H1 (cell line): ENCODE results near the gene LLGL2. TPM values are rescaled to one million over a fixed set of nuclear protein-coding genes. Genes with fewer than 3 reads are reported as not detected.

Source experiments
- CTCF ChIA-PET: fragments of 300-600 bp; sonication (Branson Sonifier 250); formaldehyde crosslinking; loops from one replicate; lab custom pipeline; 2021; ENCODE audit not compliant: partially characterized antibody; lab: Charles Lee
- POLR2A ChIA-PET: fragments of 300-600 bp; sonication (Branson Sonifier 250); formaldehyde crosslinking; loops from one replicate; lab custom pipeline; 2021; ENCODE audit warnings: inconsistent platforms; ENCODE audit not compliant: partially characterized antibody; lab: Charles Lee
- DNase-seq, 2 experiments: peaks; one replicate each; pipeline versions ENCODE4 v3.0.0 to v3.0.0-alpha.2; 2010 to 2022; ENCODE audit warnings: low spot score in 2 of 2, low read depth in 1 of 2, mixed read lengths in 1 of 2
- FAIRE-seq: peaks from 2 replicates; lab custom pipeline; 2011; peaks lifted over from hg19 to GRCh38; lab: Jason Lieb, UNC
- H2AFZ ChIP-seq: 2 replicates; pipeline ENCODE4 v1.8.1; 2012; ENCODE audit warnings: low read length, inconsistent platforms
- H2AK5ac ChIP-seq: 2 replicates; pipeline ENCODE4 v1.6.1; 2013; ENCODE audit warnings: low read depth, low read length
- H2BK120ac ChIP-seq: replicated peaks from 2 replicates; pipeline ENCODE3; 2013; ENCODE audit warnings: low read depth, low read length, inconsistent platforms
- H2BK12ac ChIP-seq: 2 replicates; pipeline ENCODE4 v1.6.1; 2013; ENCODE audit warnings: low read depth, low read length
- H2BK15ac ChIP-seq: 2 replicates; pipeline ENCODE4 v1.6.1; 2013; ENCODE audit warnings: low read length
- H2BK20ac ChIP-seq: 2 replicates; pipeline ENCODE4 v1.6.1; 2013; ENCODE audit warnings: low read length
- H2BK5ac ChIP-seq: 2 replicates; pipeline ENCODE4 v1.6.1; 2013; ENCODE audit warnings: low read depth, low read length
- H3K14ac ChIP-seq: 2 replicates; pipeline ENCODE4 v1.6.1; 2013; ENCODE audit warnings: inconsistent platforms; ENCODE audit not compliant: insufficient read length
- H3K18ac ChIP-seq: 2 replicates; pipeline ENCODE4 v1.6.1; 2013; ENCODE audit warnings: low read length; ENCODE audit errors: extremely low read depth
- H3K23ac ChIP-seq: 2 replicates; pipeline ENCODE4 v1.6.1; 2013; ENCODE audit warnings: inconsistent platforms; ENCODE audit not compliant: insufficient read length
- H3K23me2 ChIP-seq: 2 replicates; pipeline ENCODE4 v1.6.1; 2013; ENCODE audit warnings: low read depth, low read length
- H3K27ac ChIP-seq: 2 replicates; pipeline ENCODE4 v1.6.1; 2011; ENCODE audit warnings: low read depth, low read length, inconsistent platforms
- H3K27me3 ChIP-seq, 4 experiments: replicated peaks in 1 of 4; 1 replicate in 1 of 4; 2 replicates in 3 of 4; pipeline versions ENCODE4 v1.6.1 to v1.8.1; 2011 to 2013; ENCODE audit warnings: low read length in 3 of 4, mild to moderate bottlenecking in 3 of 4, inconsistent platforms in 2 of 4, mixed read lengths in 2 of 4, moderate library complexity in 1 of 4; ENCODE audit not compliant: control insufficient read depth in 3 of 4, insufficient read depth in 3 of 4; ENCODE audit errors: extremely low read depth in 1 of 4
- H3K36me3 ChIP-seq, 4 experiments: 2 replicates each; pipeline versions ENCODE4 v1.6.1 to v1.8.1; 2011 to 2013; ENCODE audit warnings: mild to moderate bottlenecking in 4 of 4, low read length in 3 of 4, moderate library complexity in 2 of 4, control low read depth in 1 of 4, inconsistent platforms in 1 of 4; ENCODE audit not compliant: insufficient read depth in 4 of 4, control insufficient read depth in 2 of 4
- H3K4ac ChIP-seq: replicated peaks from 2 replicates; pipeline ENCODE3; 2013; ENCODE audit warnings: low read length, low read depth, mixed read lengths, inconsistent platforms; ENCODE audit not compliant: insufficient read length
- H3K4me1 ChIP-seq, 4 experiments: replicated peaks in 1 of 4; 1 replicate in 1 of 4; 2 replicates in 3 of 4; pipeline versions ENCODE4 v1.6.1 to v1.8.1; 2011 to 2013; ENCODE audit warnings: low read length in 3 of 4, inconsistent platforms in 2 of 4, mixed read lengths in 1 of 4; ENCODE audit not compliant: insufficient read depth in 4 of 4, control insufficient read depth in 3 of 4
- H3K4me2 ChIP-seq, 2 experiments: 2 replicates each; pipeline versions ENCODE4 v1.6.1 to v1.8.1; 2011 to 2013; ENCODE audit warnings: low read depth in 2 of 2, low read length in 2 of 2, control low read depth in 1 of 2, inconsistent platforms in 1 of 2, mild to moderate bottlenecking in 1 of 2; ENCODE audit not compliant: insufficient read depth in 1 of 2
- H3K4me3 ChIP-seq, 4 experiments: fragments of 200-600, 300-600 bp in 1 of 4; sonication (generic), shearing (Covaris generic), sonication (Bioruptor Twin) in 1 of 4; 2 replicates each; pipeline versions ENCODE4 v1.5.1 to v1.8.1; 2011 to 2016; ENCODE audit warnings: low read length in 4 of 4, low read depth in 3 of 4, control low read depth in 2 of 4, inconsistent platforms in 2 of 4, mild to moderate bottlenecking in 2 of 4, mixed read lengths in 1 of 4, moderate library complexity in 1 of 4; ENCODE audit not compliant: insufficient read depth in 2 of 4; ENCODE audit errors: extremely low read depth in 1 of 4
- H3K56ac ChIP-seq: replicated peaks from 2 replicates; pipeline ENCODE3; 2013; ENCODE audit warnings: low read depth, mild to moderate bottlenecking, mixed read lengths, low read length, inconsistent platforms; ENCODE audit not compliant: insufficient read length
- H3K79me1 ChIP-seq: 2 replicates; pipeline ENCODE4 v1.6.1; 2013; ENCODE audit warnings: low read depth, low read length, control low read depth
- H3K79me2 ChIP-seq, 2 experiments: 2 replicates each; pipeline versions ENCODE4 v1.6.1 to v1.8.1; 2012 to 2013; ENCODE audit warnings: low read length in 2 of 2, mild to moderate bottlenecking in 2 of 2, inconsistent platforms in 1 of 2; ENCODE audit not compliant: insufficient read depth in 2 of 2, control insufficient read depth in 1 of 2
- H3K9ac ChIP-seq, 4 experiments: replicated peaks in 1 of 4; 1 replicate in 1 of 4; 2 replicates in 3 of 4; pipeline versions ENCODE4 v1.6.1 to v1.8.1; 2011 to 2013; ENCODE audit warnings: low read depth in 3 of 4, low read length in 3 of 4, control low read depth in 2 of 4, mild to moderate bottlenecking in 2 of 4, moderate library complexity in 2 of 4, inconsistent platforms in 1 of 4; ENCODE audit errors: extremely low read depth in 1 of 4
- H3K9me3 ChIP-seq, 2 experiments: 2 replicates each; pipeline versions ENCODE4 v1.6.1 to v1.8.1; 2012 to 2013; ENCODE audit warnings: mild to moderate bottlenecking in 2 of 2, moderate library complexity in 2 of 2, control low read depth in 1 of 2, inconsistent platforms in 1 of 2, low read depth in 1 of 2, low read length in 1 of 2, mixed read lengths in 1 of 2; ENCODE audit not compliant: insufficient read depth in 2 of 2
- H4K20me1 ChIP-seq, 2 experiments: replicated peaks in 1 of 2; 2 replicates each; pipeline versions ENCODE3 to v1.8.1; 2011 to 2013; ENCODE audit warnings: inconsistent platforms in 2 of 2, low read length in 2 of 2, mild to moderate bottlenecking in 1 of 2; ENCODE audit not compliant: insufficient read depth in 2 of 2, control insufficient read depth in 1 of 2
- H4K5ac ChIP-seq: 2 replicates; pipeline ENCODE4 v1.6.1; 2013; ENCODE audit warnings: low read length, low read depth, mixed read lengths, inconsistent platforms; ENCODE audit not compliant: insufficient read length
- H4K8ac ChIP-seq: 2 replicates; pipeline ENCODE4 v1.8.0; 2013; ENCODE audit warnings: mild to moderate bottlenecking, moderate library complexity, low read length, inconsistent platforms; ENCODE audit not compliant: insufficient read depth; ENCODE audit errors: extremely low read depth
- H4K91ac ChIP-seq: replicated peaks from 2 replicates; pipeline ENCODE3; 2013; ENCODE audit warnings: low read length, mixed read lengths, inconsistent platforms; ENCODE audit not compliant: insufficient read length
- CTBP2 ChIP-seq: IDR thresholded peaks from 2 replicates; pipeline ENCODE4 v1.7.0; 2011; ENCODE audit warnings: borderline replicate concordance, mild to moderate bottlenecking, moderate library complexity, mixed read lengths, low read length; ENCODE audit not compliant: insufficient read depth, insufficient read length
- EP300 ChIP-seq, 2 experiments: IDR thresholded peaks; 1 replicate in 1 of 2; 2 replicates in 1 of 2; pipeline ENCODE4 v1.6.1; 2011 to 2012; ENCODE audit warnings: low read depth in 2 of 2, low read length in 2 of 2, mild to moderate bottlenecking in 2 of 2, borderline replicate concordance in 1 of 2, inconsistent platforms in 1 of 2, moderate library complexity in 1 of 2
- RNF2 ChIP-seq: fragments of 200-900, 300-1000 bp; sonication (generic); IDR thresholded peaks from 2 replicates; pipeline ENCODE4 v1.7.1; 2016; ENCODE audit warnings: borderline replicate concordance, low read depth, mild to moderate bottlenecking, antibody characterized with exemption, low read length; ENCODE audit not compliant: poor library complexity, severe bottlenecking; ENCODE audit errors: missing control alignments
- SRF ChIP-seq: IDR thresholded peaks from 2 replicates; pipeline ENCODE4 v1.6.1; 2011; ENCODE audit warnings: mild to moderate bottlenecking, low read depth, low read length, moderate library complexity
- WGBS, 2 experiments: shearing (Covaris generic) in 1 of 2; methylation state at CpG; one replicate each; pipeline versions ENCODE4 v1.1.6 to v1.1.7; 2013 to 2015; ENCODE audit warnings: low lambda C conversion rate in 2 of 2, mixed read lengths in 2 of 2, inconsistent platforms in 1 of 2, low coverage in 1 of 2, missing lambda C conversion rate in 1 of 2; ENCODE audit not compliant: insufficient replicate concordance in 2 of 2, insufficient coverage in 1 of 2, insufficient read length in 1 of 2; ENCODE audit errors: extremely low coverage in 1 of 2, missing lambda C conversion rate in 1 of 2; 5-methylcytosine and 5-hydroxymethylcytosine counted together
- polyA plus RNA-seq, 7 experiments: library from polyadenylated mRNA; depleted of rRNA in 3 of 7; stranded (reverse) in 5 of 7; unstranded in 2 of 7; fragments of >200 nt in 5 of 7; fragments of 200-250 nt in 2 of 7; gene quantifications; 1 replicate in 5 of 7; 2 replicates in 1 of 7; 4 replicates in 1 of 7; pipeline versions ENCODE4 v1.2.1 to v1.2.3, GENCODE V29; 2011 to 2013; ENCODE audit warnings: missing spikeins in 2 of 7, mixed read lengths in 2 of 7
- total RNA-seq: library from RNA; stranded (reverse); fragmentation: NEBNext Ultra II Directional; extraction: Animal tissue kit (Norgen Biotek cat#: 25700); gene quantifications from 2 replicates; pipeline ENCODE4 v1.2.1, GENCODE V29; 2021

LLGL2 gene
- total and polyA plus RNA-seq, 2 of the 8 experiments (the other 6 are each of a cell fraction or from before 2014, with no cell fraction given) = 64.5 to 77.1 TPM

DNA sequence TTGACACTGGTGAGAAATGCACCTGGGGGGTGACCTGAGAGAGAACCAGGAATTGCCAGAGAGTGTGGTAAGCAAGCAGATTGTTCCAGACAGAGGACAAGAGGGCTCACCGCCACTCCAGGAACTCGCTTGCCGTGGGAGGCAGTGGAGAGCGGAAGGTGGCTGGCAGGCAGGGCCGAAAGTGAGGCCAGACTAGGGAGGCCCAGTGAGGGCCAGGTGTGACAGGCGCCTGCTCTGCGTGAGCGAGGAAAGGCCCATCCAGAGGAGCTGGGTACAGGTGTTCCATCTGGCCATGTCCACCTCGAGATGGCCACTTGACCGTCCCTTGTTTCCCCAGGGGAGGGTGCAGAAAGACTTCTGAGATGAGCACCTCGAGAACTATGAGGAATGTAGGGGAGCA is 50.2 kb downstream of the LLGL2 start:
- no peak overlapping the region for H3K56ac ChIP-seq
- no peak overlapping the region for H2BK5ac ChIP-seq
- peaks cover 0 to 4% (median under 1%) of the 10 kb centered on the region in 4 experiments; a peak in 1 of 8 replicates for H3K36me3 ChIP-seq
- H2BK12ac ChIP-seq = no peak overlapping the region
- H3K9me3 ChIP-seq = no peaks in the 10 kb centered on the region; a peak in 1 of 4 replicates
- no peak overlapping the region for H3K4me2 ChIP-seq
- no peak overlapping the region for H4K5ac ChIP-seq
- H3K27ac ChIP-seq = no peak overlapping the region
- no peak for TF ChIP-seq EP300 (IDR thresholded peaks at IDR 0.05; ENCODE audit: borderline replicate concordance in 1 of 2, low read depth in 2 of 2, low read length in 2 of 2)
- TF ChIP-seq RNF2 = no peak
- TF ChIP-seq CTBP2 = no peak
- TF ChIP-seq SRF = no peak
- H3K4me3 ChIP-seq = no peak overlapping the region
- CTCF ChIA-PET = interaction anchor here (1.0 kb wide), 1 partner anchor 15 kb away, joined by 3 read pairs; no protein-coding TSS in a partner anchor
- H3K79me2 ChIP-seq = no peaks in the 10 kb centered on the region
- DNase-seq (no peak), FAIRE-seq (no peak)
- WGBS, 2 experiments = 81% methylated on average over 11 of the region's 11 CpGs; no CpG with 5 or more reads in 1 of the 2 experiments
- no peak overlapping the region for H2BK120ac ChIP-seq
- H3K27me3 ChIP-seq = no peaks in the 10 kb centered on the region
- H3K23ac ChIP-seq = no peak overlapping the region
- no peak overlapping the region for H2BK20ac ChIP-seq
- no peaks in the 10 kb centered on the region for H3K23me2 ChIP-seq
- POLR2A ChIA-PET = no interaction called here
- no peak overlapping the region for H4K8ac ChIP-seq
- no peak overlapping the region for H2AK5ac ChIP-seq
- no peak overlapping the region for H3K18ac ChIP-seq
- no peak overlapping the region for H3K14ac ChIP-seq
- no peak overlapping the region for H3K9ac ChIP-seq
- H4K20me1 ChIP-seq = no peaks in the 10 kb centered on the region
- no peak overlapping the region for H2BK15ac ChIP-seq
- no peak overlapping the region for H4K91ac ChIP-seq
- peaks cover 0 to 4% (median 0%) of the 10 kb centered on the region in 4 experiments; a peak in 1 of 7 replicates for H3K4me1 ChIP-seq
- H3K79me1 ChIP-seq = no peaks in the 10 kb centered on the region
- no peak overlapping the region for H2AFZ ChIP-seq
- H3K4ac ChIP-seq = no peak overlapping the region
